HG03457 (cell line): ENCODE data around the gene HOXC10.

ENCODE experiments used
- ATAC-seq: cut with Tn5 transposase; IDR thresholded peaks from one replicate; pipeline ENCODE4 v1.9.1; 2021; ENCODE audit warnings: moderate number of reproducible peaks; ENCODE audit not compliant: unreplicated experiment

Gene HOXC10

DNA sequence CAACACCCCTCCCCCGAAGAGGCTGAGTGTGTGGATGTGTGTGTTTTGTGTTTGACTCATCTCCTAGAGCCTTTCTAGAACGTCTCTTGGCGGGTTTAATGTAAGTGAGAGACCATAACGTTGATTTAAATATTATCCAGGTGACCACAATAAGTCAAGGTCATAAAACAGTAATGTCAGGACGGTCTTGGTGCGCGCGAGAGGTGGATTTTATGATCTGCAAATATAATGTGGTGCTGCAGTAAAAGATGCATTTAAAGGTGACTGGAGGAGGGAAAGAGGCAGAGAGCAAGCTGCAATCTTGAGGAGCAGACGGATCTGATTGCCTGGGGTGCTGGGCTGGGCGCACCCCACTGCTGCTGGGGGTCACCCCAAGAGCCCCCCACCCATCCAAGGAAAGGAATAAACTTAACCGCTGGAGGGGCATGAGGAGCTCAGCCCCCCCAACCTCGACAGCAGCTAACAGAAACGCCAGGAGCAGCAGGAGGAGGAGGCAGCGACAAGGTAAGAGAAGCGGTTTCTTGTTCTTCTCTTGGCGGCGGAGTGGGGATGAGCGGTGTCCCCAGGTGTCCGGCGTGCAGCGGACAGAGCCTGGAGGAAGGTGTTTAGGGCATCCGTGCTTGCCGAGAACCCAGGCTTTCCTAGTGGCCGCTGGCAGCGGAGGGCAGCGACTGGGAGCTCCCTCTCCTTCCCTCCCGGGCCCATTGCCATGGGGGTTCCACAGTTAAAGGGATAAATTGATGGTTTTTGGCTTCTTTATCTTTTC lies 5.5 kb downstream of the HOXC10 start:
- no peak for ATAC-seq

DNA sequence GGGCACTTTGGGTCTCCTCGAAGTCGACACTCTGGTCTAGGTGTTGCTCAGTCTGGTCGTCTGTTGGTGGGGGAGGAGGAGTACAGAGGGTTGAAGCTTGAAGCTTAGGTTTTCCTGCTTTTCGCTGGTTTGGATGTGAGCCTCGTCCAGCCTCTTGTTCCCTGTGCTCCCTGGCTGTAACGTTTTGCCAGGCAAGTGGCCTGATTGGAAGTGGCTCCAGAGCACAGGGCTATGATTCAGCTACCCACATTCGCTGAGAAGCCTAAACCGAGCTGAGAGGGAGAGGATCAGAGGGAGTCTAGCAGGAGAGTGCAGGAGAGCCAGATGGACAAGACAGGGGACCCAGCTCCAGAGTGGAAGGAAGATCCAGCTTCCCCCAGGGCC lies 6.1 kb downstream of the HOXC10 start:
- ATAC-seq: no peak

DNA sequence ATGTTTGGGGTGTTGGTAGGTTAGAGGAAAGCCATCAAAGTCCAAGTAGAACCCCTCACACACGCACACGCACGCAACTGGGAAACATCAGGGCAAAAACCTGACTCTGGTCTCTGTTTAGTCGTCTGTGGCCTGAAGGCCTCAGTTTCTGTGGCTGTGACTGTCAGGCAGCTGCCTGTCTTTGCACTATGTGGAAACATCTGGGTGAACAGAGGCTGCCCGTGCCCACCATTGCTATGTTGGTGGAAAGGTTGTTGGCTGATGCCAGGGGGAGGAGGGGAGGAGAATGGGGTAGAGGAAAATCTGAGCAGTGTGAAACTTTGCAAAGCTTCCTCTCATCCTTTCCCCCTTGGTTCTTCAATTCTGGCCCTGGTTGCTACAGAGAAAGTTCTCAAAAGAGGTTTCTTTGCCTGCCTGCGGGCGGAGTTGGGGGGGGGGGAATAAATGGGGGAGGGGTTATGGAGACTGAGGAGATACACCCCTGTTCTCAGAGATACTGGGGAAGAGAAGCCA lies 7.5 kb downstream of the HOXC10 start:
- ATAC-seq: no peak

DNA sequence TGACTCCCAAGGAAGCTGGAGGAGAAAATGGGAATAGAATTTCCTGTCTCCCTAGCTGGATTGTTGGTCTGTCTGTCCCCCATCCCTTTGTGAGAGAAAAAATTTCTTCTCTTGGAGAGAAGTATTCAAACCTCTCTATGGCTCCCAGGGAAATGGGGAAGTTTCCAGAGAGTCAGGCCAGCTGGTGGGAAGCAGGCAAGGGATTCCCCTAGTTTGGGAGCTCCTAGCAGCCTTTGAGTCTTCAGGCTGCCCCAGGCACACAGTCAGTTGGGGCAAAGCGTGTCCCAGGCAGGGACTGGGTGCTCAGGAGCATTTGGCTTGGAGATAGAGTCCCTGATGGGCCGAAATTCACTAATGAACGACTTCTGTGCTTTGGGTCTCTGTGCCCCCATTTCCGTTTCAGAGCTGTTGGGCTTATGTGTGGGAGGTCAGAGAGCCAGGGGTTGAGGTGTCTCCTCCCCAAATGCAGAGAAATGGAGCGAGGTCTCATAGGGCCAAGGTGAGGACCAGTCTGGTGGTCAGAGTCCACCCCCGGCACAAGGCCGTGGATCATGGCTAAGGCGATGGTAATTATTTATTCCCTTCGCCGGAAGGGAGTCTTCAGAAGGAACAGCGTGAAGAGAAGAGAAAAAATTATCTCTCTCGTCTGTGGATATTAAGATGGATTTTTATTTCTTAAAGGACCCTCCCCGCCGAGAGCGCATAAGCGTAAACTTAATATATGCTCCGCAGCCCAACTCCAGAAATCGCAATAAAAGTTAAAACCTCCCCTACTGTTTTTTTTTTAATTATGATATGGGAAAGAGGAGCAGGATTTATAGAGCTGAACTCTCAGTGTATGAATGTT lies 8.4 kb downstream of the HOXC10 start:
- ATAC-seq: no peak

DNA sequence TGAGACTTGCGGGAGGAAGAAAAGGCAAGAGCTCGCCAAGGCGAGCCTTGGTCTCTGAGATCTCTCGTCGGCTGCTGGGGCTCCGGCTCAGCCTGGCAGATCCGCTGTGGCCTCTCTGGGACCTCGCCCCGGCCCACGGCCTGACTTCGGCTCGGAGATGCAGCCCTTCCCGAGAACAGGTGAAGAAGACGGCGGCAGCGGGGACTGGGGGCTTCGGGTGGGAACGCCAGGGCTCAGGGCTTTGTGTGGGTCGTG lies 9.0 kb downstream of the HOXC10 start:
- ATAC-seq: no peak

DNA sequence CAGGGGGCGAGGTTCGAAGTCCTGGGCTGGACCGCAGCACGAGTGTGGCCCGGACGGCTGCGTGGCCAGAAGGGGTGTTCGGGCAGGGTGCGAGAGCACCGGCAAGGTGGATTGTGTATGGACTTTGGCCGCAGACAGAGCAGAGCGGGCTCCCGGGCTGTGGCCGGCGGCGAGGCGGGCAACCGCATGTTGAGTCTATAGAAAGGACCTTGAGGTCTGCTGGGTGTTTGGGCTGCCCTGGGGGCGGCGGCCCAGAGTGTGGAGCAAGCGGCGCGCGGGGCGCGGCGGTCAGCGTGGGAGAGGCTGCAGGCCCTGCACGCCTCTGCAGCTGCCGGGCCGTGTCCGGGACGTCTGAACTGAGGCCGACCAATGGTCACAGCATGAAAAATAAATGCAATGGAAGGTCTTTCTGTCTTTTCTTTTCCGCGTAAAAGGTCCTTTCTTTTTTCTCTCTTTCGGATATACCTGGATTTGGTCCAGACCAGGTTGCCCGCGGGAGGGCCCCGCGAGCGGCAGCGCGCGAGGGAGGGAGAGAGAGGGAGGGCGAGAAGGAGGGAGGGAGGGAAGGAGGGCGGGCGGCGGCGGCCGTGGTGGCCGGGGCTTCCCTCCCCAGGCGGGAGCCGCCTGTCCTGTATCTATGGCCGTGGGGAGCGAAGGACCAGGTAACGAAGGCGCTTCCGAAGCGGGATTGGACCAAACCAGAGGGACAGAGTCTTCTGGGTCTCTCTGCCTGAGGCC lies 9.5 kb downstream of the HOXC10 start:
- ATAC-seq: no peak

DNA sequence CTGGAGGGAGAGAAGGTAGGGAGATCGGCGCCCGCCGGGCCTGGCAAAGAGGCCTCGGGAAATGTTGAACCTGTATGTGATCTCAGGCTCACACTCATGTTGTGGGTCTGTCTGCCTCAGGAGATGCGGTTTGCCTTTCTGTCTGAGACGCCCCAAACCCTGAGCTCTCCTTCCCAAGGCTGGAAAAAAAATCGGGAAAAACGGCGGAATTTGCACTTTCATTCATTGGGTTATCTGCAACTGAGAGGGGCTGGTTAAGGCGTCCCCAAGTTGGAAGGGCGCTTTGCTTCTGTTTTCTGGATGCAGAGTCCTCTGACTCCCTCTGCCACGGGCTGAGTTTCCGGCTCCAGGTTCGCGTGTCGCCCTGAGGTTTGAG lies 10.0 kb downstream of the HOXC10 start:
- no peak for ATAC-seq

DNA sequence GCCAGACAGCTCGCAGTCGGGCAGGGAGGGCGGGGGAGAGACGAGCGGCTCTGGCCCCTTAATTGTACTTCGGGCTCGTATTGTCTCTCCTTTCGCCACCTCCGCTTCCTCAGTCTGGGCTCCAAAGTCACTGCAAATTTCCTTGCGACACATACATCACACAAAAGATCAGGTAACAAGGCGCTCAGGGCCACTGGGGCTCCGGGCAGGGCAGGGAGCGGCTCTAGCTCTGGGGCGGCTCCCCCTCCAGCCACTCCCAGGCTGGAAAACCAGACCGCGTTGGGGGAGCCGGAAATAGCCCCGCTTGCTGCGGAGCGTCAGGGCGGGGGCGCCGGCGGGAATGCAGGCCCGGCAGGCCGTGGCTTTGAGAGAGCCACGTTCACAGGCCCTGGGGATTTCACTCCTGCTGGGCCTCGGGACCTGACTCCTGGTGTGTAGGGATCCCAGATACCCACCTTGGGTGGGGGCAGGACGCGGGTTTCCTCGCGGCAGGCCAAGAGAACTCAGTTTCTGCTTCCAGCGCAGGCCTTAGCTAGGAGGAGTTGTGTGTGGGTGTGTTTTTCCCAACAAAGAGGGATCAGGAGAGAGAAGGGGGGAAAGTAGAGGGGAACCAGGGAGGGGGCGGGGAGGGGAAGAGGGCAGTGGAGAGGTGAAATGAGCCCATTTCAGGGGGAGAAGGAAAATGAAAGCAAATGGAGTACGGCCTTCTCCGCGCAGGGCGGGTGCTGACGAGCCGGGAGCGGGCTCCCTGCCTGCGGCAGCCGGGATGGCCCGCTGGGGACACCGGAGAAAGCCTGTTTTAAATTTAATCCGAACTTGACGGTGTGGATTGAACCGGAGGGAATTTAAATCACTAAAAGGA lies 10.7 kb downstream of the HOXC10 start:
- ATAC-seq: no peak

DNA sequence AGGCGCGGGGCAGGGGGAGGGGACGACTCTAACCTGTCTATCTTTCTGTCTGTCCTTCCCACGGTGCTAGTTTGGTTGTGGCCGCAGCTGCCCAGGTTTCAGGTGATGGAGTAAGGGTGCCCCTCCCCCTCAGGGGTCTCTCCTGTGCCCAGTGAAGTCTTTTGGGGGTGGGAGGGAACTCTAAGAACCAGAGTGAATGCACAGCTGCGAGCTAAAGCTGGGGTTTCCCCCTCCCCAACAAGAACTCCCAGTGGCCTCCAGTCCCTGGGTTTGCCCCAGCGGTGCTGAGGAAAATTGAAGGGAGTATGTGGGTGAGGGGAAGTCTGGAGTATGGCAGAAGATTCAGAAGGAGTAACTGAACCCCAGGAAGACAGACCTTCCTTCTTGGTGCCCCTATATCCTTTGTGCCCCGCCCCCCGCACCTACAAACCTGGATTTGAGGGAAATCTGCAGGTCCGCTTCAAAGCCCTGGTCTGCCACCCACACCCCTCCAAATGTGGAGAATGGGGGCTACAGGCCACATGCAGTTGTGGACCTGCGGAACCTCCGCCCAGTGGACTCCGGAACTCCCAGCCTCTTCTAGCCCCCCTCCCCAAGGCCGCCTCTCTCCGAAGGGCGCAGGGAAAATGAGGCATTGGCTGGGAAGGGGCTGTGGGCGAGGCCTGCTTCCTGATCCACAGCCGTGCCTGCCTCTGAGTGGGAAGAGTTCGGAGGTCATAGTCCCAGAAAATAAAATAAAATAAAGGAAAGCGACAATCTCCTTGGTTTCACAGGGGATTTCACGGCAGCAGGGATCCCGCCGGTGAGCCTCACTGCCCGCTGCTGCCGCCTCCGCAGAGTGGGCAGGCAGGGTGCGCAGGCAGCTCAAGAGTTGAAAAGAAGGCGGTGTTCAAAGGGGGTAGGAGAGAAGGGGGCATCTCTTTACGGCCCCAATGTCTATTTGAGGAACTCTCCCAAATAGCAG lies 11.6 kb downstream of the HOXC10 start:
- ATAC-seq: no peak

DNA sequence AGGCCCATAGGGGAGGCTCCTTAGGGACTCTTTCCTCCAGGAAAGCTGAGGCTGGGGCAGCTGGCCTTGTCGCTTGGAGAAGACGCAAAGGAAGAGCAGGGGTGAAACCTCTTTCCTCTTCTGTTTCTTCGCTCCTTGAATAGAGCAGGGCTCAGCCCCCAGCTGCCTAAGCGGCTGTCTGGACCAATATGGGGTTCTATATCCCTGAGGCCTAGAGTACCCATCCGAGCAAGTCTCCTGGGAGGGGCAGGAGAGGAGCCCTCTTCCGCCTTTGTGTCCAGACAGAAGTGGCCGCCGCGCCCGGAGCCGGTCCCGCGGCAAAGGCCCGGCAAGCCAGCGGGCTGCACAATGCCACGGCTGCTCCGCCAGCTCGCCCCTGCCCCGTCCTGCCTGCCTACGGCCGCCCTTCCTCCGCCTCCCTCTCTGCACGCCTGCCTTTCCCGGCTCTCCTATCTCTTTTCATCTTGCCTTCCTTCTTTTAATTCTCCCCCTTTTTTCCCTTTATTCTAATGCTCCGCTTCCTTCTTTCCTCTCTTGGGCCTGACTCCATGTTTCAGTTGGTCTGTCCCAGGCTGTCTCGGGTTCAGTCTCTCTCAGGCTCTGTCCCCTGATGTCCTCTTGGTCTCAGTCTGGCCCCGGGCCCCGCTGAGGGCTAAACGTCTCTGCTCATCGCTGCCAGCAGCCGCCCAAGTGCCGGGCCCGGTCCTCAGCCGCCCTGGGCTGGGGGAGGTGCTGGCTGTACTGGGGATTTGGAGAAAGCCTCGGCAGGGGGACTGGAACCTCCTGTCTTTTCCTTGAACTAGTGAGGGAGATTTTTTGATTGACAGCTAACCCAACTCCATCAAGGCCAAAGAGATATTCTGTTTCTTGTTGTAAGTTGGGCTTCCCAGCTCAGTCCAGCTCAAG lies 12.5 kb downstream of the HOXC10 start:
- ATAC-seq: no peak

DNA sequence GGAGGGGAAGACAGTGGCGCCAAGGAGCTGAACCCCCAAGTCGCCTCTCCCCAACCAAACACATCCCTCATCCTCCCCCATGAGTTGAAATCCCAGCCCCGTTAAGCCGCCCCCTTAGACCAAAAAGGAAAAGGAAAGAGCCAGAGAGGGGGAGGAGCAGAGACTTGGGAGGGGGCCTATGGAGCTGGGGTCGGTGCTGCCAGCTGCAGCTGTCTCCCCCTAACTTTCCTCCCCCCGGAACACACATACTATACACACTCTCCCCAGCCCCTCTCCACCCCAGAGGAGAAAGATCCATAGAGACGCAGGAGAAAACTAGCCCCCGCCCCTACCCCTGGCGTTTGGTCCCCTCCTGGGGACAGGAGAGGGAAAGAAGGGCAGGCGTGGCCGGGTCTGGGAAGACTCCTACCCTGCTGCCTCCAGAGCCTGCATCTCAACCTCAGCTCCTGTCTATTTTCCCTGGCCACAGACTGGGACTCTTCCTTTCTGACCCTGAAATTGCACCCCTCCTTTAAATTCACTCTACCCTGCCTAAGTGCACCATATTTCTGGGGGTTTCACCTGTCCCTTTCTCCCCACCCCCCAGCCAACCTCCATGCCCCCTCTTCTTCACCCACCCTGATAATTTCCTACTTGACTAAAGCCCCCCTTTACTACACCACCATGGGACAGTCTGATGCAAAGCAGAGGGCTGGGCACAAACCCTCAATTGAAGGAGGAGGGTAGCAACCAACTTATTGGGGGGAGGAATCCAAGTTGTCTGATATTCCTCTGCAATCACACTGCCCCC lies 13.4 kb downstream of the HOXC10 start:
- ATAC-seq: no peak

DNA sequence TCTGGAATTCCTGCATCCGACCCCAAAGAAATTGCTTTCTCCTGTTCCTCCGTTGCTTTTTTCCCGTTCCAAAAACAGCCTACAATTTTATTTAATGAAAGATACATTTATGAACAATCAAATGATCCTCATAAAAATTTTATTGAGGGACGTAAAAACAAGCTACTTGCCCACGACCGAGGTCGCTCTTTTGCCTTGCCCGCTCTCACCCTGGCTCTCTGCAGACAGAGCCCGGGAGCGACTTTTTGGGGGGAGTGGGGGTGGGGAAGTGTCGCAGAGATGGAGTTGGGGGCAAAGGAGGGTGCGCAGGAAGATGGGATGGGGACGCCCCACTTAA lies 13.9 kb downstream of the HOXC10 start:
- no peak for ATAC-seq

DNA sequence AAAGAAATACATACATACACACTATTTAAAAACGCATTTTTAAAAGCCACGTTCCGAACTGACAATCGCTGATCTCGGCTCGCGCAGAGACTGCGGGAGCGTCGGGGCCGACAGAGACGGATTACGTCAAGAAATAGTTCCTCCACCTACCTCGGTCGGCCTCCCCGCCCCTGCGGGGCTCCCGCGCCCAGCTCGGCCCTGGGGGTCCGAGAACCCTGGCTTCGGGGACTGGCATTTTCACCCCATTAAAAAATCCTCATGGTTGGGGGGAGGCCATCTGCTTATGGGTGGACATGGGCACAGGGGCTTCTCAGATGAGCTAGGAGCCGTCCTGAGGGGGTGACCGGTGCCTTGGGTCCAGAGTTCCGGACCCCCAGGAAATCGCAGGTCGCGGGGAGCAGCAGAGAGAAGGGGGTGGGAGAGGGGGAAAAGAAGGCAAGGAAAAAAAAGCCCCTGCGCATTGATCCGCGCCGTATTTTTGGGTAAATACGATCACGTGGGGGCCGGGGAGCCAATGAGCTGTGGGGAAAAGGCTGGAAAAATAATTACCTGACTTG lies 14.7 kb downstream of the HOXC10 start:
- ATAC-seq: no peak

DNA sequence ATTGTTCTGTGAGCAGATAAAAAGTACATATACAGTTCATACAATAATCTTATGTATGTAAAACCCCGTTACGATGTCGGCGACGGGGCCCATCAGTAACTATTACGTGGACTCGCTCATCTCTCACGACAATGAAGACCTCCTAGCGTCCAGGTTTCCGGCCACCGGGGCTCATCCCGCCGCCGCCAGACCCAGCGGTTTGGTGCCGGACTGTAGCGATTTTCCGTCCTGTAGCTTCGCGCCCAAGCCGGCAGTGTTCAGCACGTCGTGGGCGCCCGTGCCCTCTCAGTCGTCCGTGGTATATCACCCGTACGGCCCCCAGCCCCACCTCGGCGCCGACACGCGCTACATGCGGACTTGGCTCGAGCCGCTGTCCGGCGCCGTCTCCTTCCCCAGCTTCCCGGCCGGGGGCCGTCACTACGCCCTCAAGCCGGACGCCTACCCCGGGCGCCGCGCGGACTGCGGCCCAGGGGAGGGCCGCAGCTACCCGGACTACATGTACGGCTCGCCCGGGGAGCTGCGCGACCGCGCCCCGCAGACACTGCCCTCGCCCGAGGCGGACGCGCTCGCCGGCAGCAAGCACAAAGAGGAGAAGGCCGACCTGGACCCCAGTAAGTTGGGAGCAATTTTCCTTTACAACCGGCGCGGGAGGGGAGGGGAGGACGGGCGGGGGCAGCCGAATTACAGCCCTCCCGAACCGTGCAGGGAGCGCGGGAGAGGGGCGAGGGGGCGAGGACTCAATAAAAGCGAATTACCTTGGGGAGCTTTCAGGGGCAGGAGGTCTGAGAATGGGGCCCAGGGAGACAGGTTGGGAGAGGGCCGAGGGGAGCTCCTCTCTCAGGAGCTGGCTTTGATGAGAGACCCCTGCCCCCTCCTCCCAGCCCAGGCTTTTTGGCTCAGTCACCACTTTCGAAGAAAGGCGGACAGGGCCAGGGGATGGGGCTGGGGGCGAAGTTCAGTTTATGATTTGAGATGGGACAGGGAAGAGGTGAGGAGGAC lies 15.5 kb downstream of the HOXC10 start, which contains the start of gene HOXC9:
Gene HOXC9, plus strand, starts transcription at position 46 of the 999 bp plus-strand sequence. Its CDS starts 28 bp downstream, at position 74.
- no peak for ATAC-seq

DNA sequence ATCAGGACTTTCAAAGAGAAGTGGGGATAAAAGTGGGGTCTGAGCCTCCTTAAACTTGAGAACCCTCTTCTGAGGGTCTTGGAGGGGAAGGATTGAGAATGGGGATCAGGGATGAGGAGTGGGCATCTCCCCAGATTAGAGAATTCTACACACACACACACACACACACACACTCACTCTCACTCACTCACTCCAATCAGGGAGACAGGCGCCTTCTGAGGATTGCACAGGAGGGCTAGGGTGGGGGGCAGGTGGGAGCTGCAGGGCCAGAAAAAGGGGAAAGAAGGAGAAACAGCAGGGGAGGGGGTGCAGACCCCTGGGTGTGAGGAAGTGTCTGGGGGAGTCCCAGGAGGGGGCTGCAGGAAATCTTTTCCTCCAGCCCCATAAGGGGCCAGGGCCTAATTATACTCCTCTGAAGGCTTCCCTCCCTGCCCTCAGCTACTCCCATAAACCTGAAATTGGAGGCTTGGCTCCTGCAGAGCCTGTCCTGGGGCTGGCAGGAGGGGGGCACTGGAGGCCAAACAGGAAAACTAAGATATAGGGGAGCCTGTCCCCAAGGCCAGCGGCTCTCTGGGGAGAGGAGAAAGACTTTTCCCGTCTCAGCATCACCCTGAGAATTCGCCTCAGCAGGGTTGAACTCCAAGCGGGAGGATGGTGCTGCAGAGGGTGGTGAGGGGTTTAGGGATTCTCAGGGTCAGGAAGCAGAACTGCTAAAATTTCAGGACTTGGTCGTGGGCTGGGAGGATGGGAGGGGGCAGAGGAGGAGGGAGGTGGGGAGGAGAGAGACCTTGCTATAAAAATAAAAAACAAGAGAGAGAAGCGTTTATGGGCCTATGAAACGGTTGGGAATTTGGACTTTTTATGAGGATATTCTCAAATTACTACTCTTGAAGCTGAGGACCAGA lies 16.6 kb downstream of the HOXC10 start:
- ATAC-seq: no peak
